GM15510 (cell line): Measurements from ENCODE around the gene SLC48A1.

Source experiments
- POLR2A ChIP-seq: IDR thresholded peaks from 3 replicates; pipeline ENCODE4 v1.6.1; 2011; ENCODE audit warnings: borderline replicate concordance; ENCODE audit not compliant: insufficient read length; ENCODE audit errors: extremely low read depth

SLC48A1 gene

GRCh38 chr12:47740606-47741339 is 32.3 kb upstream of the SLC48A1 start:
- no peak for TF ChIP-seq POLR2A

- TF ChIP-seq POLR2A = no peak
These were observed 31.7 kb upstream of the SLC48A1 start for GRCh38 chr12:47741340-47741703.

GRCh38 chr12:47742253-47742825 is 30.7 kb upstream of the SLC48A1 start:
- no peak for TF ChIP-seq POLR2A

DNA sequence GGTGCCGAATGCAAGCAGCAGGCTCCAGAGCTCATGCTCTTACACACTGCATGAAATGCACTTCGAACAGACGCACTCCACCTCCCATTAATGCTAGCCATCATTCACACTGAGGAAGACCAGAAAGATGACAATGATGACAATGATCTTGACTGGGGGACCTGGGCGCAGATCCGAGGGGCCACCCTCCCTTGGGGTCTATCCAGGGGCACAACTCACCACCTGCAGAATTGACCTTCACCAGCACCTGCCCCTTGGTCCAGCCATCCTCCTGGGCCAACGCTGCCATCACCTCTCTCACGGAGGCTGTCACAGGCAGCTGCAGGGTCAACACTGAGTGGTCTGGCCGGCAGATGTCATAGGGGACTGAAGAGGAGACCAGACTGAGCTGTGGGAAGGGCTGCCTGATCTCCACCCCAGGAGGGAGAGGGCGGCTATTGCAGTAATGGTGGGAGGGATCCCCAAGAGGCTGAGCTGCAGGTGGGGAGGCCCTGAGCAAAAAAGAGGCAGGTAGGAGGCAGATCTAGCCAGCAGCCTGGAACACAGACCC is 29.7 kb upstream of the SLC48A1 start:
- TF ChIP-seq POLR2A = no peak

GRCh38 chr12:47744005-47744651 is 28.9 kb upstream of the SLC48A1 start:
- no peak for TF ChIP-seq POLR2A

- no peak for TF ChIP-seq POLR2A
These were observed 28.1 kb upstream of the SLC48A1 start for GRCh38 chr12:47744778-47745436.

- TF ChIP-seq POLR2A = no peak
These were observed 27.5 kb upstream of the SLC48A1 start for GRCh38 chr12:47745485-47746041.

DNA sequence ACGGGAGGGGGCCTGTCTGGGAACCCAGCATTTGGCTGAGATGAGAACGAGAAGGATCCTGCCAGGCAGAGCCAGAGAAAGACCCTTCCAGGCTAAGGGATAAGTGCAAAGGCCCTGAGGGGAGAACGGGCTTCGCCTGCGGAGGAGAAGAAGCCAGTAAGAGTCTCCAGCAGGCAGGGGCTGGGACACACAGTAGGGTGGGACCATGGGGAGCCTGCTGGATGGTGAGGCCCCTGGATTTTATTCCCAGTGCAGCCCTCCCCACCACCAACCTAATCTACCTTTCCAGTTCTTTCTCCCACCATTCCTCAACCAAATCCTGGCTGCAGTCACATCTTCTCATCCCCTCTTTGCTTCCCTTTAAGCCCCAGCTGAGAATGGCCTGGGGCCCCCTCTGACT is 27.0 kb upstream of the SLC48A1 start:
- TF ChIP-seq POLR2A = no peak

DNA sequence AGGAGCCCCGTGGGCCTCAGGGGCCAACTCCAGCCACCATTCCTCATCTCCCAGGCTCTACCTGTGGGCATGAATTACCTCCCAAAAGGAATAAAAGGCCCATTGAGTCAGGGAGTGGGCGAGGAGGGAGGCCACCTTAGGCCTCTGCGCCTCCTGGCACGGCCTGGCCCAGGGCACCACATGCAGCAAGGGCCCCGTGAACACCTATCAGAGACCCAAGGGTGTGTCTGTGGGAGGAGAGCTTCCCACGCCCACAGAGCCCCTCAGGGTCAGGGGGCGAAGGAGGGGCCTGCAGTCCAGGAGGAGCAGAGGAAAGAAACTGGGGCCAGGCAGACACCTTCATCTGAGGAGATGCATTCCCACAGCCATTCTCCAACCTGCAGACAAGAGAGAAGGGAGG is 26.5 kb upstream of the SLC48A1 start:
- TF ChIP-seq POLR2A = no peak

DNA sequence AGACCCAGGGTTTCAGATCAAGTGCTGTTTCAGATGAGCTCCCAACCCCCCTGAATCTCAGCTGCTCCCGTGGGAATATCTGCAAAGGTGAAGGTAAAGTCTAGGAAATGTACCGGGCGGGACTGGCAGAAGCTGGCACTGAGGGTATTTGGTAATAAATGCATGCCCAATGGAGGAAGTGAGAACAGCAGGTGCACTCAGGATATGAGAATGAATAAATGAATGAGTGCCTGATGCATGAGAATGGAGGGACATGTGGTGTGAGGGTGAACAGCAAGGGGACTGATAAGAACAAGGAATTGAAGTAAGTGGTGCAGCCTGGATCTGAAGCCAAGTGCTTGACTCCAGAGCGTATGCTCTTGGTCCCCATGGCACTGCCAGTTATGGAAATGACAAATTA is 25.9 kb upstream of the SLC48A1 start:
- TF ChIP-seq POLR2A = no peak

DNA sequence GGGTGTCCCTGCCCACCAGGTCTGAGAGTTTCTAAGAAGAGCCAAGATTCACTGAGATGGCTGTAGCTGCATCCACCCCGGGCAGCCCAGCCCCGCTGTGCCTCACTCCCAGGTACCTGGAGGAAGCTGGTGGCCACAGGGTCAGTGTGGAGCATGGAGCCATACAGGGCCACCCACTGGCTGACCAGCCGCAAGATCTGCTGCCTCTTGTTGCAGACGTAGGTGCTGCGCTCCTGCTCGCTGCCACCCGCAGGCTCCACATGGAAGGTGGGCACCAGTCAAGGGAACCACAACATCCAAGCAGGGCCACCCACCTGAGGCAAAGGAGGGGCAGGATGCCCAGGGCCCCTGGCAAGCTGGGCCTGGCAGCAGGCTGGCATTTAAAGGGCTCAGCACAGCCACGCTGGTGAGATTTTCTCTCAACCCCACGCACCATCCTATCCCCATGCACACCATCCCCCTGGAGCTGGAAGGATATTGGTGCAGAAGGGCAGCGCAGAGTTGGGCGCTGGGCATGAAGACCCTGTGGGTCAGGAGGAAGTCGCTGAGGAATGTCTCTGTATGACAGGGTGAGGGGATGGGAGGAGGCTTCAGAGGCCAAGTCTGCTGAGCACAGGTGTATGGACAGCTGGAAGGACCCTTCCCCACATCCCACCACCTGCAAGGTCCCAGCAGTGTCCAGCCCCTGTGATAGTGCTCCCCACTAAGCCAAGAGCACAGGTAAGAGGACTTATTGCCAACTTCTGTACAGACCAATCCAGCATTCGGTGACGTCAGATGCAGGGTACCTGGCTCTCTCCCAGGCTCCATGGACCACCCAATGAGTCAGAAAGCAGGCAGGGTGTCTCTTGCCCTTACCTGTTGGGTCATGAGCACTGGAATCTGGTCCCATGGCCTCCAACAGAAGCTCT is 25.2 kb upstream of the SLC48A1 start:
- TF ChIP-seq POLR2A = no peak

DNA sequence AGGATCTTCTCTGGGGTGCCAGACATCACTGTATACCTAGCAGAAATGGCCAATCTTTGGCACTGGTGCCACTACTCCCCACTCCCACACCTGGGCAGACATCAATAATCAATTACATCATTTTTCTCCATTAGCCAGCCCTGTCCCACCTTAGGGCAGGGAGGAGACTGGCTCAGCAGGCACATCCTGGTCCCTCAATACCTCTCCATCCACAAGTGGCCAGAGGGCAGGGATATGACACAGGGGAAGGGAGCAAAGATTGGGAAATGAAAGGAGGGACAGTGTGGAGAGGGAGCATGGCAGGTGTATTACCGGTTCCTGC is 24.6 kb upstream of the SLC48A1 start:
- TF ChIP-seq POLR2A = no peak

GRCh38 chr12:47748899-47749298 is 24.1 kb upstream of the SLC48A1 start:
- no peak for TF ChIP-seq POLR2A

- no peak for TF ChIP-seq POLR2A
These were observed 22.7 kb upstream of the SLC48A1 start for GRCh38 chr12:47750229-47750798.
